GM19328 (cell line): ENCODE results near the gene TGDS.
A peak's percentile ranks its signal among the peaks of the same experiment; 100 is the strongest.
"Not testable (repeated sequence)": the region's sequence is repeated elsewhere in the genome, so short reads cannot be mapped to it uniquely, and the experiment has no call there.

ENCODE experiments used
- ATAC-seq: cut with Tn5 transposase; IDR thresholded peaks from one replicate; pipeline ENCODE4 v1.9.1; 2021; ENCODE audit warnings: mild to moderate bottlenecking, moderate library complexity; ENCODE audit not compliant: unreplicated experiment

TGDS gene, protein sequence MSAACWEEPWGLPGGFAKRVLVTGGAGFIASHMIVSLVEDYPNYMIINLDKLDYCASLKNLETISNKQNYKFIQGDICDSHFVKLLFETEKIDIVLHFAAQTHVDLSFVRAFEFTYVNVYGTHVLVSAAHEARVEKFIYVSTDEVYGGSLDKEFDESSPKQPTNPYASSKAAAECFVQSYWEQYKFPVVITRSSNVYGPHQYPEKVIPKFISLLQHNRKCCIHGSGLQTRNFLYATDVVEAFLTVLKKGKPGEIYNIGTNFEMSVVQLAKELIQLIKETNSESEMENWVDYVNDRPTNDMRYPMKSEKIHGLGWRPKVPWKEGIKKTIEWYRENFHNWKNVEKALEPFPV

DNA sequence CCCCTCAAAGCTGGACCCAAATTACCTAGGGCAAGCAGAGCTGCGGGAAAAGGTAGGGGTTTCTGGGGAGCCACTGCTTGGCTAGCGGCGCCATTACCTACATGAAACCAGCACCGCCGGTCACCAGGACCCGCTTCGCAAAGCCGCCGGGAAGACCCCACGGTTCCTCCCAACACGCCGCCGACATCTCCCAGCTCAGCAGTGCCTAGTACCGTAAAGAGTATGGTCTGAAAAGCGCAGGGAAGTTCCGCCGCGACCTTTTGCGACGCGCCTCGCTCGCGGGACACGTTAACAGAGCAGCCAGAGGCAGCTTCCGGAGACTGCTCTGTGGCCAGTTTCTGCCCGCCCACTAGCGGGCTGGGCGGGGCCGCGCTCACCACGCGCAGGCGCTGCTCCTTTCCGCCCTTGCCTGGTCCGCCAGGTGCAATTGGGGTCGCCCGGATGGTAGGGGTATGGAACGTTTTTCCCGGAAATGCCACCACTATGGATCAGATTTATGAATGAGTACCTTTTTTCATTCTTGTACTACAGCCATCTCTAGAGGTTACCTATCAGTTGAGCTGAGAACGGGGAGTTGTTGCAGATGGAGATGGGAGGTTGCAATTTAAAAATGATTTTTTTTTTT, at the start of gene TGDS:
Gene TGDS (minus strand): TSS at position 203 of the 625 bp plus-strand sequence. CDS start 16 bp downstream, at position 187.
- peak; percentile 96 for ATAC-seq

DNA sequence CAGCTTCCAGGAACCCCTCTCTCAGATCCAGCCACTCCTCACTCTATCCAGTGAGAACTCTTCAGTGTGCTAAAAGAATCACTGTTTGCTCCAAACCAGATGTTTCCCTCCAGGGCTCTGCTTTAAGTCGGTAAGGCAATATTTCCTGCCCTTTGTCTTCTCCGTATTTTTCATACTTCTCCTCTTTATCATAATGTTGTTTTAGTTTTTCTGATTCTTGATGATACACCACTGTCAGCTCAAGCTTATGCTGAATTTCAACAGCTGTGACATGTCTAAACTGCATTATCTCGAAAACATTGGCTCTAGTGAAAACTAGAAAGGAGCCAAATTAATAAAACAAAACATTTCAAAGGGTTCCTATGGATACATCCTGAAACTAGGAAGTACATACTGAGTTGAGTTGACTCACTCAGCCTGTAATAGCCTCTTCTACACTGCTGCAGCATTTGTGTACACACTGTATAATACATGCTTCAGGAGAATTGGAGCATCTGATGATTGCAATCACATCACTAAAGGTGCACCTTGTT, 45.5 kb upstream of the TGDS start:
- ATAC-seq = no peak

DNA sequence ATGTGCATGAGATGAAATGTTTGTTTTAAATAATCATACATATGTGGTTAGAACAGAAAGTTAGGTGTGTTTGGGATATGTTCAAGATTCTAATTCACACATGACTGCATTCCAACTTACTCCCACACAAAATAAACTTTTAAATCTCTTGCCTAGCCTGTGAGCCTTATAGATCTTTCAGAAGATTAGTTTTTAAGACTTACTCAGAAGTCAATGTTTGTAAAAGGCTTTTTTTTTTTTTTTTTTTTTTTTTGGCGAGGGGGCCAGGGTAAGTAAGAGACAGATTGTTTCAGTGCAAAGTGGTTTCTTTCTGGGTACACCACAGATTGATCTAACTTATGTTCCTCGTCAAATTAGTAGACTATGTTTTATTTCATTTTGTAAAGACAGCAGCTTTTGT, 44.8 kb upstream of the TGDS start:
- no peak for ATAC-seq

DNA sequence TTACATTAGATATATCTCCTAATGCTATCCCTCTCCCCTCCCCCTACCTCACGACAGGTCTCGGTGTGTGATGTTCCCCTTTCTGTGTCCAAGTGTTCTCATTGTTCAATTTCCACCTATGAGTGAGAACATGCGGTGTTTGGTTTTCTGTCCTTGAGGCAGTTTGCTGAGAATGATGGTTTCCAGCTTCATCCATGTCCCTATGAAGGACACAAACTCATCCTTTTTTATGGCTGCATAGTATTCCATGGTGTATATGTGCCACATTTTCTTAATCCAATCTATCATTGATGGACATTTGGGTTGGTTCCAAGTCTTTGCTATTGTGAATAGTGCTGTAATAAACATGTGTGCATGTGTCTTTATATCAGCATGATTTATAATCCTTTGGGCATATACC, 41.7 kb upstream of the TGDS start:
- ATAC-seq = not testable (repeated sequence)

DNA sequence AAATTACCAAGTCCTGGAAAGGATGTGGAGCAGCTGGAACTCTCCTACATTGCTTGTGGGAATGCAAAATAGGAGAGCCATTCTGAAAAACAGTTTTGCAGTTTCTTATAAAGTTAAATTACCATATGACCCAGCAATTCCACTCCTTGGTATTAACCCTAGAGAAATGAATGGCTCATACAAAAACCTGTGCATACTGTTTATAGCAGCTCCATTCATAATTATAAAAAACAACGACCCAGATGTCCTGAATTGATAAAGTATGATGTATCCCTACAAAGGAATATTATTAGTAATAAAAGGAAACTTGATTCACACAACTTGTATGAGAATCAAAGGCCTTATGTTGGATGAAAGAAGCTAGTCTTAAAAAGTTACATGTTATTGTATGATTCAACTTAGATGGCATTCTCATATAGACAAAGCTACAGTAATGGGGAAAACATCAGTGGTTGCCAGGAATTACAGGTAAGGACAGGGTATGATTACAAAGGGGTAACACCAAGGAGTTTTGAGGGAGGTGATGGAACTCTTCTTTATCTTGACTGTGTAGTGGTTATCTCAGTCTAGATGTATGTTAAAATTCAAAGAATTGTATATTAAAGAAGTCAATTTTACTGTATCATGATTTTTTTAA, 41.1 kb upstream of the TGDS start:
- ATAC-seq = no peak

DNA sequence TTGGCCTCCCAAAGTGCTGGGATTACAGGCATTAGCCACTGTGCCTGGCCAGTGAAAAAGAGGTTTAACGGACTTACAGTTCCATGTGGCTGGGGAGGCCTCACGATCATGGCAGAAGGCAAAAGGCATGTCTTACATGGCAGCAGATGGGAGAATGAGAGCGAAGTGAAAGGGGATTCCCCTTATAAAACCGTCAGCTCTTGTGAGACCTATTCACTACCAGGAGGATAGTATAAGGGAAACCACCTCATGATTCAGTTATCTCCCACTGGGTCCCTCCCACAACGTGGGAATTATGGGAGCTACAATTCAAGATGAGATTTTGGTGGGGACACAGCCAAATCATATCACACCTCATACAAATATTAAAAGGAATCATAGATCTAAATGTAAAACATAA, 40.1 kb upstream of the TGDS start:
- ATAC-seq = not testable (repeated sequence)

DNA sequence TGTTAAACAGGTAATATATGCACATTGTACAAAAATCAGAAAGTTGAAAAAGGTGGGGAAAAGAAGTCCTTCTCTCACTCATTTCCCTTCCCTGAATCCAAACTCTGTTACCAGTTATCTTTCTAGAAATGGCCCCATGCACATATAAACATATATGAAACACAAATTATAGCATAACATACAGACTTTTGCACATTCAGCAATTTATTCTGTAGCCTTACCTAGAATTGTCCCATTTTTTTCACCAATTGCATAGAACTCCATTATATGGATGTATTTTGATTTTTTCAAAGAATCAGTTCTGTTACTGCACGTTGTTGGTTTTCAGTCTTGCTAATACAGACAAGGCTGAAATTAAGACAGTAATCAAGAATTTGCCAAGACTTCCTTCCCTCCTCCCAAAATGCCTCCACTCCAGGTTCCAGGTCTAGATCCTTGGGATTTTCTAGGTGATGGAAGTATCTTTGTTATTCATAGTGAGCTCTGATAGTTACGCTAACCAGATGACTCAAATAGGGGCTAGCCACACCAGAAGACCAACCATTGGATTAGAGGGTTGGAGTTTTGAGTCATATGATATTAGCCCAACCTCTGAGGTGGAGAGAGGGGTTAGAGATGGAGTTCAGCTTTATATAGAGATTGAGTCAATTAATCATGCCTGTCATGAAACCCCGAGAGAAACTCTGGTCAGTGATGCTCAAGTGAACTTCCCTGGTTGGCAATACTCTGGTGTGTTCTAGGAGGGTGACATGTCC, 36.5 kb upstream of the TGDS start:
- ATAC-seq = no peak

DNA sequence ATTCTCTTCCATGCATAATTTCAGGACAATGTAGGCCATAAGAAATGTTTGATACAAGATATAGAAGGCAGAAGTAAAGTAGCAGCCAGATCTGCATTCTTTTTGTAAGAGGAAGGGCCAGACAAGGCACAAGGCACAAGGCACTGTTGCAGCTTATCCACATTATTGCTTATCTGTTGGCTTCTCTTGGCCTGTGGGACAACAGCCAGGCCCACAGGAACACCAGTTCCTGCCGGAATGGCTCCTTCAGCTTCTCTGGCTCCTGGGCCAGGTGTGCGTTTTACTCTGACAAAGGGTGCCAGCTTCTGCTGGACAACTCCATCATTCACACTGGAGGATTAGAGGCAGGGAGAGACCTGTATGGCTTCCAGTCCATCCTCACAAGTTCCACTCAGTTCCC, 34.9 kb upstream of the TGDS start:
- ATAC-seq = no peak

DNA sequence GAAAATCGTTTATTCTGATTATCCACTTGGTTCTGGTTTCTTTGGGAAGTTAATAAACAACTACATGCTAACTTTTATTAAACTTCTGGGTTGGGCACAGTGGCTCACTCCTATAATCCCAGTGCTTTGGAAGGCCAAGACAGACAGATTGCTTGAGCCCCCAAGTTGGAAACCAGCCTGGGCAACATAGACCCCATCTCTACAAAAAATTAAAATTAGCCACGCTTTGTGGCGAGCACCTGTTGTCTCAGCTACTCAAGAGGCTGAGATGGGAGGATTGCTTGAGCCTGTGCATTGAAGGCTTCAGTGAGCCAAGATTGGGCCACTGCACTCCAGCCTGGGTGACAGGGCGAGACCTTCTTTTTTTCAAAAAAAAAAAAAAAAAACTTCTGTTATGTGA, 27.4 kb upstream of the TGDS start:
- no peak for ATAC-seq

DNA sequence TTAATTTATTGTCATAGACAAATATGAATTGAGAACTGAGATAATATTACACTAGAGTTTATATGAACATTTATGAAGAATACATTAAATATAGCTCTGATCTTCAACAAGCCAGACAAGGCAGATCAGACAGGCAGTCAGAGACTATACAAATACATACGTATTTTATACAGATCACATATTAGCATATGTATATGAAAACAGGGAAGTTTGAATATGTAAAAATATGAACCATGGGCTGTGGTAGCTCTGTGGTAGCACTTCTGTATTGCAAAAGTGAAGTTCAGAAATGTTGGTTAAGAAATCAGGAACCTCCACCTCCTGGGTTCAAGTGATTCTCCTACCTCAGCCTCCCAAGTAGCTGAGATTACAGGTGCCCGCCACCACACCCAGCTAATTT, 26.4 kb upstream of the TGDS start:
- ATAC-seq = no peak

DNA sequence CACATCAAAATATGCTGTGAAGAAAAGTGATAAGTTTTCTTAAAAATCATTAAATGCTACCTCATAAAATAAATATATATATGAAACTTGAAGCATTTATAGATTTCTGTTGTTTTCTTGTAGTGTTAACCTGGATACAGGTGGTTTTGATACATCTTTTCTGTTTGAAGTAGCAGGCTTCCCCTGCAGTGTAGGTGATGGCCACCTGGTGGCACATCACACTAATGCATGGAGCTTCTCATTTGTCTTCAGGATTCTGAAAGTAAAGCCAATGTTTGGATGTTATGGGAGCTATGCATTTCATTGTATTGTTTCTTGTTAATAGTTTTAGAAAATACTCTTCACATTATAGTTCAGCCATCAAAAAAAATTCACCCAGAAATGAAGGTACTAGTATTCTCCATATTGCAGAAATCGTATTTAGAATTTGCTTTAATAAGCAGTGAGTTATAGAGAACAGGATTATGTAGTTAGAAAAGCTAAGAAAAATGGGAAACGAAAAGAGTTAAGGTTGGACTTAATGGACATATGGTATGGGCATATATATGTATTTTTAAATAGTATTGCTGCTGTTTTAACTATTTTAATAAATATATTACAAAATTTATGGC, 24.4 kb upstream of the TGDS start:
- ATAC-seq = peak; percentile 67

DNA sequence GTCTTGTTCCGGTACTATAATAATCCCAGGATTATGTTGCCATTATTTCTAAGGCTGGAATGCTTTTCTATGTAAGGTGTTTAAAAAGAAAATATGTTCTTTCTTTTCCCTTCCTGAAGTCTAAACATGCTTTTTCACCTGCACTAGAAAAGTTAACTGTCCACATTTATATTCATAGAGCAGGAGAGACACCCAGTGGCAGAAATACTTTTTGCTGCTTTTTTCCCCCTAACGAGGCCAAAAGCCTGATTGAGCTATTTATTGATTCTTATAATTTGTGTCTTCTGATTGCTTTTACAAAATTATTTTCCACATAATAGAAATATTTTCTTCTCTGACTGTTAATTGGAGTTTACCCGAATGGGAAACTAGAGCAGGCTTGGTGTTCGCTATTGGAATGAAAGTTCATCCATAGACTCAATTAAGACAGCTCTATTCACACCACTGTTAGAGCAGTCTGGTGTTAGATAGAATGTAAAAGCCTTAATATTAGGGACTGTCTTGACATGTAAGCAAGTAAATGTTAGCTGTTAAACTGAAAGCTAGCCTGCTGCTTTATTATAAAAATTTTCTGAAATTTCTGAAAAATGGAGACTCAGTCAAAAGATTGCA, 21.5 kb upstream of the TGDS start:
- ATAC-seq = no peak

DNA sequence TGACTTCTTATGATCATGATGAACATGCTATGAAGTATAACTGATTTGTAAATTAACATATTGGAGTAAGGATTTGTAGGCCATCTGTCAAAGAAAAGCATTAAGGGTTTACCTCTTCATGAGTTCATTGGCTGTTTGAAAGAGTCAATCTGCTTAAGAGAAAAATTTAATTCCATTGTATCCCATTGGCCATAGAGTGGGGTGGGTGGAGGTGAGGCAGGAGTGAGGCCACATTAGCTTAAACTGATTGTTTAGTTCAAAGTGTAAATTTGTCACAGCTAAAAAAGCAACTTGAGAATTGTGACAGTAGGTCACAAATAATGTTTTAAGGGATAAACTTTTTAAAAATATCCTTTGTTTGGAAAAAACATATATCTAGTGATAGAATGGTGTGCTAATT, 17.1 kb upstream of the TGDS start:
- no peak for ATAC-seq

DNA sequence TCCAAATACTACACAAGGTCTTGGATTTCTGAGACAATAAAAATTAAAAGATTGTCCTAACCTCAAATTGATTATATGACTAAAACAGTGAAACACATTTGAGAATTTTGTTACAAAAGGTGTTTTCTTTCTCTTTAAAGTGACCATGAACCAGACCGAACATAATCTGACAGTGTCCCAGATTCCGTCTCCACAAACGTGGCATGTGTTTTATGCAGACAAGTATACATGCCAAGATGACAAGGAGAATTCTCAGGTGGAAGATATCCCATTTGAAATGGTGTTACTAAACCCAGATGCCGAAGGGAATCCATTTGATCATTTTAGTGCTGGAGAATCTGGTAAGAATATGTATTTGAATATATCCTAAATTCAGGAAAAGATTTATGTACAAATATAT, 16.1 kb upstream of the TGDS start:
- no peak for ATAC-seq

DNA sequence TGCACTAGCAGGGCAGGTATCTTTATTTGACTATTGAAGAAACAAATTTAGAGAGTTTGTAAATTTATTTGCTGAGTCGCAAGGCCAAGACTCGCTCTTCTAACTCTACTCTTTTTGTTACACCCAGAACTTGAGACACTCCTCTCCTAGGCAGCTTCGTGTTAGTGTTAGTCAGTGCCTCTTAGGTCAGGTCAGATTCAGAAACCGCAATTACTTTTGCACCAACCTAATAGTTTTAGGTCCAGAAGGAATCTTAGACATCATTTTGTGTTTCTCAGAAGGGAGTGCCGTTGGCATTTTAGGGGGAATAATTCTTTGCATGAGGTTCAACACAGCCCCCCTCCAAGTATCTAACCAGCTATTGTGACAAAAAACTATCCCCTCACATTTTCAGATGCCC, 14.5 kb upstream of the TGDS start:
- ATAC-seq = no peak

DNA sequence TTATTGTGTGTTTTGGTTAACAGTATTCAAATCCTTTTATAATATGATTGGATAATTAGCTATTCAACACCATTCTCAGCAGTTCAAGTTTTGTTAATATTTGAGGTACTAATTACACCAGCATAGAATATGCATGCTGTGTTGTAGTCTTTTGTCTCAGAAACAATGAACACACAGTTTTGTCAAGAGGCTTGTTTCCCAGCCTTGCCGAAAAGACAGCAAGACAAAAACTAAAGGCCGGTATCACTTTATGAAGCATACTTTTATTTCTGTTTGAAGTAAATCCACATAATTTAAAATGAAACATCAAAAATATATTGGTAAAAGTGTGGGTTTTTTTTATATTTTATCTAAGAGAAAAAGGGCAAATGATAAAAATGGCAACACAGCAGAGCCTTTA, 13.2 kb upstream of the TGDS start:
- no peak for ATAC-seq

DNA sequence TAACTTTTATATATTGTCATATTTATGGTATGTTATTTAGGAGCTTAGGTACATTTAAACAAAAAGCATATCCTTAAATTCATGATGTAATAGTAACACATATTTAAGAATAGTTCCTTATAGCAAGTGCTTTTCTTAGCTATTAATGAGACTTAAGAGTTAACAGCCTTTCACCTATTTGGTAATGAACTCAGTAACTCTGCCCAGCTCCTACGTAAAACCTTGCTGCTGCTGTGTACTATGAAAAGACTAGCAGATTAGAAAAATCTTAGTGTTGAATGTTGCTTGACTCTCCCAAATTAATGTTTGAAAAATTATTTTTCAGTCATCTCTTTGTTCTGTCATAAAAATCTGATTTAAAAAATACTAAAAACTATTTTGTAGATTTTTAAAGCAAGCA, 12.6 kb upstream of the TGDS start:
- no peak for ATAC-seq

DNA sequence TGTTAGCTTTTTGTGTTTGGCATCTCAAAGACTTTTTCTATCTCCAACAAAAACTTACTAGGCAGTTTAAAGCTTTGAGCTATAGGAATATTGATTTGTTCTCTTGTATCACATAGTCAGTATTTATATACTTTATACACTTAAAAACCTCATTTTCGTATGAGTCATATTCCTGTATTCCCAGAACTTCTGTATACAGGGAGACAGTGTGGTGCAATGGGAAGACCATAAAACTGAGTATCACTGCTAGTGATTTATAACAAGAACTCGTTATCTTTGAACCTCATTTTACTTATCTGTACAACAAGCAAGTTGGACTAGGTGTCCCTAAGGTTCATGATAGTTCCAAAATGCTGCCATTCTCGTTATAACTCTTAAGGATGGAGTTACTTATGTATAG, 12.0 kb upstream of the TGDS start:
- no peak for ATAC-seq

DNA sequence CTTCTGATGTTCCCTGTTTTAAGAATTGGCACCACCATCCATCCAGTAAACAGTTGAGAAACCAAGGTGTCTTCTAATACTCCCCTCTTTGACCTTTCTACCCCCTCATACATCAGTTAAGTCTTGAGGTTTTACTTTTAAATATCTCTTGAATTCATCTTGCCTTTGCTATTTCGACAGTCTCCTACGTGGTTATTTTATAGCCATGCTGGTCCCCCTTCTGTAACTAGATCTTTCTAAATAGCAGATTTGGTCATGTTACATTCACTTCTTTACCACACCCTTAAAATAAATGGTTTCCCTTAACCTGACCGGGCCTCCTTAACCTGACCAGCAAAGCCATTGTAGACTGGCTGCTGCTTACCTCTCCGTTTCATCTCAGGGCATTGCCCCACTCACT, 11.1 kb upstream of the TGDS start:
- ATAC-seq = no peak

DNA sequence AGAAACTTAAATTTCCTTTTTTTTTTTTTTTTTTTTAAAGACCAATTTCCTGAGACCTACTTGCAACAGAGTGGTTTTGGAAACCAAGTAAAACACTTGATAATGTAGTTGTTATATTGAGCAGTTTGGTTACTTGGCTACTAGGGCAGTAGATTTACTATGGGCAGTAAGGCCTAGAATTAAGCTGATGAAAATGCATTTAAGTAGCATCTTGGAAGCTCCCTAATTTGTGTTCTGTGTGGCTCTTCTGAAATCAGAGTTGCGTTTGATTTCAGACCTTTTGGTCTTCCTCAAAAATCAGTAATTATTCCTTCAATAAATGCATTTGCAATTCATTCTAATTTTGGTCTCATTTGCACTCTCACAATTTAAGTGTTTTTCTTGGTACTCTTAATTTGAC, 6.5 kb upstream of the TGDS start:
- no peak for ATAC-seq
